Activated T-helper 17 cell treated with anti-CD3 and anti-CD28 coated beads, Interleukin-2, amount 50 U/mL, for 72 hours (primary cell): ENCODE measurements around the gene NDUFS6. TPM values are rescaled to one million over a fixed set of nuclear protein-coding genes. Genes with fewer than 3 reads are reported as not detected.
"Not testable (repeated sequence)": the region's sequence is repeated elsewhere in the genome, so short reads cannot be mapped to it uniquely, and the experiment has no call there.

ENCODE experiments used
- ATAC-seq: fragments of 150-1000 bp; cut with Tn5 transposase; replicated peaks from 2 replicates; pipeline ENCODE4 v1.10.0; 2021; ENCODE audit warnings: mild to moderate bottlenecking, moderate library complexity
- H3K27ac Mint-ChIP-seq: one replicate; pipeline ENCODE4 v1.8.0; 2022; ENCODE audit warnings: mixed read lengths
- H3K27me3 Mint-ChIP-seq: one replicate; pipeline ENCODE4 v1.8.0; 2022; ENCODE audit warnings: mixed read lengths
- H3K36me3 Mint-ChIP-seq: one replicate; pipeline ENCODE4 v1.8.0; 2022; ENCODE audit warnings: low read depth, mild to moderate bottlenecking, mixed read lengths
- H3K4me1 Mint-ChIP-seq: one replicate; pipeline ENCODE4 v1.8.0; 2022; ENCODE audit warnings: mixed read lengths
- H3K4me3 Mint-ChIP-seq: one replicate; pipeline ENCODE4 v1.8.0; 2022; ENCODE audit warnings: mild to moderate bottlenecking, mixed read lengths
- H3K9me3 Mint-ChIP-seq: one replicate; pipeline ENCODE4 v1.8.0; 2022; ENCODE audit warnings: mixed read lengths
- total RNA-seq, 2 donors: library from RNA; stranded (reverse); gene quantifications; one replicate each; pipeline ENCODE4 v1.2.3, GENCODE V29; 2022

The NDUFS6 gene
- total RNA-seq, 2 donors from 2014 or later = 13.0 to 35.1 TPM

GRCh38 chr5:1784197-1785050, 16.8 kb upstream of the NDUFS6 start:
- no peaks in the 10 kb centered on the region for H3K9me3 Mint-ChIP-seq
- H3K27me3 Mint-ChIP-seq = no peaks in the 10 kb centered on the region
- no peaks in the 10 kb centered on the region for H3K36me3 Mint-ChIP-seq
- H3K27ac Mint-ChIP-seq = no peak overlapping the region
- H3K4me3 Mint-ChIP-seq = no peak overlapping the region
- peaks cover 14% of the 10 kb centered on the region for H3K4me1 Mint-ChIP-seq
- no peak for ATAC-seq

GRCh38 chr5:1785062-1785461, 16.1 kb upstream of the NDUFS6 start:
- Mint-ChIP-seq H3K27ac (no peak overlapping the region), H3K27me3 (no peaks in the 10 kb centered on the region)
- no peak for ATAC-seq

GRCh38 chr5:1785984-1786383, 15.2 kb upstream of the NDUFS6 start:
- ATAC-seq = no peak
- H3K4me1 Mint-ChIP-seq = peaks cover 19% of the 10 kb centered on the region
- H3K9me3 Mint-ChIP-seq = no peaks in the 10 kb centered on the region
- H3K27ac Mint-ChIP-seq = no peak overlapping the region
- no peak overlapping the region for H3K4me3 Mint-ChIP-seq
- no peaks in the 10 kb centered on the region for H3K27me3 Mint-ChIP-seq
- no peaks in the 10 kb centered on the region for H3K36me3 Mint-ChIP-seq

More at GRCh38 chr5:1785062-1785461, 16.1 kb upstream of the NDUFS6 start:
- Mint-ChIP-seq H3K36me3 (no peaks in the 10 kb centered on the region), H3K9me3 (no peaks in the 10 kb centered on the region), H3K4me3 (no peak overlapping the region), H3K4me1 (peaks cover 19% of the 10 kb centered on the region)

GRCh38 chr5:1786621-1787471, 14.4 kb upstream of the NDUFS6 start:
- Mint-ChIP-seq H3K9me3 (no peaks in the 10 kb centered on the region), H3K4me3 (no peak overlapping the region), H3K4me1 (peaks cover 20% of the 10 kb centered on the region), H3K27ac (no peak overlapping the region), H3K36me3 (no peaks in the 10 kb centered on the region), H3K27me3 (no peaks in the 10 kb centered on the region)
- ATAC-seq = no peak

GRCh38 chr5:1787472-1788047, 13.6 kb upstream of the NDUFS6 start:
- H3K27ac Mint-ChIP-seq = peak overlapping the region; percentile 42
- ATAC-seq = no peak
- H3K9me3 Mint-ChIP-seq = no peaks in the 10 kb centered on the region
- H3K27me3 Mint-ChIP-seq = no peaks in the 10 kb centered on the region
- H3K36me3 Mint-ChIP-seq = peaks cover 1% of the 10 kb centered on the region
- H3K4me3 Mint-ChIP-seq = no peak overlapping the region
- peaks cover 27% of the 10 kb centered on the region for H3K4me1 Mint-ChIP-seq

GRCh38 chr5:1788200-1788599, 13.0 kb upstream of the NDUFS6 start:
- H3K27me3 Mint-ChIP-seq = no peaks in the 10 kb centered on the region
- H3K9me3 Mint-ChIP-seq = peaks cover 3% of the 10 kb centered on the region
- H3K4me1 Mint-ChIP-seq = peaks cover 34% of the 10 kb centered on the region
- peak overlapping the region; percentile 67 for H3K4me3 Mint-ChIP-seq
- H3K36me3 Mint-ChIP-seq = peaks cover 8% of the 10 kb centered on the region
- no peak for ATAC-seq
- peak overlapping the region; percentile 42 for H3K27ac Mint-ChIP-seq

- no peaks in the 10 kb centered on the region for H3K27me3 Mint-ChIP-seq
- H3K27ac Mint-ChIP-seq = peak overlapping the region; percentile 42
- H3K36me3 Mint-ChIP-seq = peaks cover 8% of the 10 kb centered on the region
- H3K4me1 Mint-ChIP-seq = peaks cover 40% of the 10 kb centered on the region
- peak overlapping the region; percentile 67 for H3K4me3 Mint-ChIP-seq
- peaks cover 3% of the 10 kb centered on the region for H3K9me3 Mint-ChIP-seq
- ATAC-seq = no peak
Observed at GRCh38 chr5:1788828-1789227, 12.4 kb upstream of the NDUFS6 start.

- H3K27me3 Mint-ChIP-seq, H3K9me3 Mint-ChIP-seq, H3K36me3 Mint-ChIP-seq: not testable (repeated sequence)
- H3K4me1 Mint-ChIP-seq = peaks cover 42% of the 10 kb centered on the region
- H3K27ac Mint-ChIP-seq = peak overlapping the region; percentile 89
- peak; percentile 18 for ATAC-seq
- H3K4me3 Mint-ChIP-seq = peak overlapping the region; percentile 67
Observed at GRCh38 chr5:1789438-1789833, 11.8 kb upstream of the NDUFS6 start.

GRCh38 chr5:1789834-1790471, 11.3 kb upstream of the NDUFS6 start:
- Mint-ChIP-seq H3K27ac (peak overlapping the region; percentile 89), H3K4me1 (peaks cover 43% of the 10 kb centered on the region), H3K4me3 (peak overlapping the region; percentile 67), H3K36me3 (peaks cover 8% of the 10 kb centered on the region), H3K9me3 (peaks cover 3% of the 10 kb centered on the region), H3K27me3 (no peaks in the 10 kb centered on the region)
- peak; percentile 21 for ATAC-seq

- peaks cover 8% of the 10 kb centered on the region for H3K36me3 Mint-ChIP-seq
- peak overlapping the region; percentile 93 for H3K4me3 Mint-ChIP-seq
- H3K27me3 Mint-ChIP-seq = no peaks in the 10 kb centered on the region
- H3K9me3 Mint-ChIP-seq = peaks cover 3% of the 10 kb centered on the region
- H3K27ac Mint-ChIP-seq = peak overlapping the region; percentile 89
- H3K4me1 Mint-ChIP-seq = peaks cover 49% of the 10 kb centered on the region
- ATAC-seq = no peak
Observed at GRCh38 chr5:1791176-1791575, 10.0 kb upstream of the NDUFS6 start.

- ATAC-seq = peak; percentile 90
- Mint-ChIP-seq H3K4me3 (peak overlapping the region; percentile 93), H3K36me3 (peaks cover 25% of the 10 kb centered on the region), H3K27ac (peak overlapping the region; percentile 100), H3K27me3 (no peaks in the 10 kb centered on the region), H3K4me1 (peaks cover 50% of the 10 kb centered on the region), H3K9me3 (peaks cover 3% of the 10 kb centered on the region)
Observed at GRCh38 chr5:1792842-1793266, 8.4 kb upstream of the NDUFS6 start.

- no peaks in the 10 kb centered on the region for H3K27me3 Mint-ChIP-seq
- peak; percentile 63 for ATAC-seq
- peak overlapping the region; percentile 100 for H3K27ac Mint-ChIP-seq
- H3K36me3 Mint-ChIP-seq = peaks cover 29% of the 10 kb centered on the region
- H3K4me1 Mint-ChIP-seq = peaks cover 49% of the 10 kb centered on the region
- peak overlapping the region; percentile 93 for H3K4me3 Mint-ChIP-seq
- peaks cover 3% of the 10 kb centered on the region for H3K9me3 Mint-ChIP-seq
Observed at GRCh38 chr5:1793301-1793740, 7.9 kb upstream of the NDUFS6 start.

GRCh38 chr5:1793966-1794900, 7.0 kb upstream of the NDUFS6 start:
- H3K9me3 Mint-ChIP-seq = peaks cover 3% of the 10 kb centered on the region
- H3K36me3 Mint-ChIP-seq = peaks cover 38% of the 10 kb centered on the region
- H3K4me3 Mint-ChIP-seq = peak overlapping the region; percentile 93
- no peak for ATAC-seq
- peaks cover 46% of the 10 kb centered on the region for H3K4me1 Mint-ChIP-seq
- no peaks in the 10 kb centered on the region for H3K27me3 Mint-ChIP-seq
- peak overlapping the region; percentile 100 for H3K27ac Mint-ChIP-seq
